Body of pancreas (tissue), 4 donors: ENCODE measurements around the gene OR10A6. TPM values are rescaled to one million over a fixed set of nuclear protein-coding genes. Genes with fewer than 3 reads are reported as not detected.

ENCODE experiments used
- ATAC-seq: fragments of 150-250 bp; one replicate; pipeline ENCODE4 v1.9.1; 2016
- DNase-seq, 4 donors: peaks; one replicate each; pipeline ENCODE4 v3.0.0-alpha.2; 2019
- H3K27ac ChIP-seq, 4 donors: fragments of 200-600 bp; sonication (generic); 1 replicate in 3 of 4; 2 replicates in 1 of 4; pipeline versions ENCODE4 v1.5.1 to v1.6.1; 2016 to 2019; ENCODE audit warnings: mild to moderate bottlenecking in 1 of 4, mixed read lengths in 1 of 4, moderate library complexity in 1 of 4
- H3K27me3 ChIP-seq, 2 donors: fragments of 200-600 bp; sonication (generic); one replicate each; pipeline ENCODE4 v1.6.0; 2016; ENCODE audit warnings: mild to moderate bottlenecking in 1 of 2
- H3K36me3 ChIP-seq, 2 donors: fragments of 200-600 bp; sonication (generic); replicated peaks in 1 of 2; 2 replicates each; pipeline ENCODE4 v1.5.1; 2016; ENCODE audit warnings: low read depth in 2 of 2; ENCODE audit not compliant: insufficient read depth in 1 of 2
- H3K4me1 ChIP-seq: fragments of 200-600 bp; sonication (generic); one replicate; pipeline ENCODE4 v1.6.0; 2016
- H3K4me3 ChIP-seq, 2 donors: fragments of 200-600 bp; sonication (generic); 1 replicate in 1 of 2; 2 replicates in 1 of 2; pipeline ENCODE4 v1.5.1; 2016 to 2019
- H3K9me3 ChIP-seq, 3 donors: fragments of 200-600 bp; sonication (generic); 1 replicate in 2 of 3; 2 replicates in 1 of 3; pipeline ENCODE4 v1.5.1; 2016
- CTCF ChIP-seq, 7 experiments: fragments of 450-650 bp in 4 of 7; fragments of 200-600 bp in 3 of 7; sonication (generic) in 3 of 7; IDR thresholded peaks; one replicate each; pipeline ENCODE4 v1.5.1; 2016 to 2019; ENCODE audit warnings: antibody characterized with exemption in 7 of 7
- POLR2A ChIP-seq, 3 donors: fragments of 450-650 bp; IDR thresholded peaks; one replicate each; pipeline ENCODE4 v1.6.1; 2016; ENCODE audit warnings: antibody characterized with exemption in 3 of 3, mild to moderate bottlenecking in 2 of 3
- WGBS, 2 donors: methylation state at CpG; one replicate each; pipeline ENCODE4 v1.1.5; 2017; 5-methylcytosine and 5-hydroxymethylcytosine counted together
- intact Hi-C: fragments of 100-400 bp; cut with DNase I; formaldehyde crosslinking; loops from one replicate; pipeline ENCODE4 v1.15.1; 2023
- total RNA-seq, 2 donors: library from RNA; depleted of rRNA; stranded (reverse); fragments of >200 nt; gene quantifications; one replicate each; pipeline ENCODE4 v1.1.0, GENCODE V29; 2016

The OR10A6 gene, protein sequence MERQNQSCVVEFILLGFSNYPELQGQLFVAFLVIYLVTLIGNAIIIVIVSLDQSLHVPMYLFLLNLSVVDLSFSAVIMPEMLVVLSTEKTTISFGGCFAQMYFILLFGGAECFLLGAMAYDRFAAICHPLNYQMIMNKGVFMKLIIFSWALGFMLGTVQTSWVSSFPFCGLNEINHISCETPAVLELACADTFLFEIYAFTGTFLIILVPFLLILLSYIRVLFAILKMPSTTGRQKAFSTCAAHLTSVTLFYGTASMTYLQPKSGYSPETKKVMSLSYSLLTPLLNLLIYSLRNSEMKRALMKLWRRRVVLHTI
- total RNA-seq, result not detected

GRCh38 chr11:7931168-7931567, at the start of gene OR10A6:
OR10A6 (minus strand) TSS chr11:7931268; CDS start chr11:7928662, 2,606 bp downstream.
- DNase-seq (no peak), ATAC-seq (no peak)
- no peaks in the 10 kb centered on the region for H3K36me3 ChIP-seq
- no peak within 1 kb of the TSS for H3K27ac ChIP-seq
- intact Hi-C loops, result no loop called here
- H3K4me3 ChIP-seq, result no peak within 1 kb of the TSS
- H3K4me1 ChIP-seq, result peaks cover 6% of the 10 kb centered on the region
- WGBS, 2 donors, result 53 to 55% methylated on average over 4 of the region's 4 CpGs
- TF ChIP-seq POLR2A (IDR thresholded peaks at IDR 0.05) (no peak), CTCF (IDR thresholded peaks at IDR 0.05) (no peak)
- H3K27me3 ChIP-seq, result no peaks in the 10 kb centered on the region
- H3K9me3 ChIP-seq, result peaks cover 0 to under 1% (median 0%) of the 10 kb centered on the region in 3 donors

- Histone ChIP-seq H3K4me1 (peaks cover 17% of the 10 kb centered on the region), H3K27me3 (no peaks in the 10 kb centered on the region), H3K36me3 (no peaks in the 10 kb centered on the region), H3K27ac (no peak overlapping the region), H3K9me3 (no peaks in the 10 kb centered on the region), H3K4me3 (no peak overlapping the region)
- 64 to 68% methylated on average over 5 of the region's 5 CpGs for WGBS, 2 donors
- intact Hi-C loops, result no loop called here
- no peak for DNase-seq
- ATAC-seq, result no peak
- no peak for TF ChIP-seq CTCF (IDR thresholded peaks at IDR 0.05)
- no peak for TF ChIP-seq POLR2A (IDR thresholded peaks at IDR 0.05)
These were observed 46.3 kb upstream of the OR10A6 start for GRCh38 chr11:7977232-7977917.

GRCh38 chr11:7974668-7975067, 43.6 kb upstream of the OR10A6 start:
- intact Hi-C loops, result no loop called here
- TF ChIP-seq POLR2A (IDR thresholded peaks at IDR 0.05) (no peak), CTCF (IDR thresholded peaks at IDR 0.05) (no peak)
- Histone ChIP-seq H3K9me3 (no peaks in the 10 kb centered on the region), H3K27ac (no peak overlapping the region), H3K27me3 (no peaks in the 10 kb centered on the region), H3K4me3 (no peak overlapping the region), H3K36me3 (no peaks in the 10 kb centered on the region), H3K4me1 (no peaks in the 10 kb centered on the region)
- 79 to 80% methylated on average over 2 of the region's 2 CpGs for WGBS, 2 donors
- no peak for ATAC-seq
- DNase-seq, result no peak

- no peak for DNase-seq
- no peaks in the 10 kb centered on the region for H3K9me3 ChIP-seq
- H3K27me3 ChIP-seq, result no peaks in the 10 kb centered on the region
- no peaks in the 10 kb centered on the region for H3K4me1 ChIP-seq
- no peaks in the 10 kb centered on the region for H3K36me3 ChIP-seq
- TF ChIP-seq CTCF (IDR thresholded peaks at IDR 0.05) (no peak), POLR2A (IDR thresholded peaks at IDR 0.05) (no peak)
- WGBS, 2 donors, result 82 to 83% methylated on average over 5 of the region's 5 CpGs
- ATAC-seq, result no peak
- intact Hi-C loops, result no loop called here
- H3K4me3 ChIP-seq, result no peak overlapping the region
- no peak overlapping the region for H3K27ac ChIP-seq
These were observed 41.9 kb upstream of the OR10A6 start for GRCh38 chr11:7973011-7973410.
